Parathyroid adenoma (tissue), 2 donors: ENCODE results near the gene ANKRD63.
A peak's percentile ranks its signal among the peaks of the same experiment; 100 is the strongest.

Experiments
- H2AFZ ChIP-seq: fragments of 300-600 bp; sonication (generic); one replicate; pipeline ENCODE4 v1.7.0; 2017; ENCODE audit warnings: antibody characterized with exemption, mild to moderate bottlenecking
- H3K27ac ChIP-seq: fragments of 300-600 bp; sonication (generic); one replicate; pipeline ENCODE4 v1.7.0; 2017
- H3K27me3 ChIP-seq: fragments of 300-600 bp; sonication (generic); one replicate; pipeline ENCODE4 v1.7.0; 2017; ENCODE audit warnings: low read length; ENCODE audit not compliant: control insufficient read depth, insufficient read depth
- H3K36me3 ChIP-seq: fragments of 300-600 bp; sonication (generic); one replicate; pipeline ENCODE4 v1.7.0; 2017; ENCODE audit warnings: low read length; ENCODE audit not compliant: control insufficient read depth, insufficient read depth
- H3K4me1 ChIP-seq: fragments of 300-600 bp; sonication (generic); one replicate; pipeline ENCODE4 v1.7.0; 2017; ENCODE audit warnings: control low read depth
- H3K4me2 ChIP-seq: fragments of 300-600 bp; sonication (generic); one replicate; pipeline ENCODE4 v1.7.0; 2017; ENCODE audit warnings: low read length
- H3K4me3 ChIP-seq: fragments of 300-600 bp; sonication (generic); one replicate; pipeline ENCODE4 v1.7.0; 2017; ENCODE audit warnings: low read depth, low read length
- H3K79me2 ChIP-seq: fragments of 300-600 bp; sonication (generic); one replicate; pipeline ENCODE4 v1.7.0; 2017; ENCODE audit warnings: control low read depth
- H3K9ac ChIP-seq: fragments of 300-600 bp; sonication (generic); one replicate; pipeline ENCODE4 v1.7.0; 2017; ENCODE audit warnings: mild to moderate bottlenecking
- H3K9me3 ChIP-seq: fragments of 300-600 bp; sonication (generic); one replicate; pipeline ENCODE4 v1.7.0; 2017; ENCODE audit warnings: low read length; ENCODE audit not compliant: control insufficient read depth
- CTCF ChIP-seq: fragments of 300-600 bp; sonication (generic); IDR thresholded peaks from one replicate; pipeline ENCODE4 v1.7.0; 2017; ENCODE audit warnings: antibody characterized with exemption, mild to moderate bottlenecking
- donor health status: primary hyperparathyroidism.

The ANKRD63 gene

DNA sequence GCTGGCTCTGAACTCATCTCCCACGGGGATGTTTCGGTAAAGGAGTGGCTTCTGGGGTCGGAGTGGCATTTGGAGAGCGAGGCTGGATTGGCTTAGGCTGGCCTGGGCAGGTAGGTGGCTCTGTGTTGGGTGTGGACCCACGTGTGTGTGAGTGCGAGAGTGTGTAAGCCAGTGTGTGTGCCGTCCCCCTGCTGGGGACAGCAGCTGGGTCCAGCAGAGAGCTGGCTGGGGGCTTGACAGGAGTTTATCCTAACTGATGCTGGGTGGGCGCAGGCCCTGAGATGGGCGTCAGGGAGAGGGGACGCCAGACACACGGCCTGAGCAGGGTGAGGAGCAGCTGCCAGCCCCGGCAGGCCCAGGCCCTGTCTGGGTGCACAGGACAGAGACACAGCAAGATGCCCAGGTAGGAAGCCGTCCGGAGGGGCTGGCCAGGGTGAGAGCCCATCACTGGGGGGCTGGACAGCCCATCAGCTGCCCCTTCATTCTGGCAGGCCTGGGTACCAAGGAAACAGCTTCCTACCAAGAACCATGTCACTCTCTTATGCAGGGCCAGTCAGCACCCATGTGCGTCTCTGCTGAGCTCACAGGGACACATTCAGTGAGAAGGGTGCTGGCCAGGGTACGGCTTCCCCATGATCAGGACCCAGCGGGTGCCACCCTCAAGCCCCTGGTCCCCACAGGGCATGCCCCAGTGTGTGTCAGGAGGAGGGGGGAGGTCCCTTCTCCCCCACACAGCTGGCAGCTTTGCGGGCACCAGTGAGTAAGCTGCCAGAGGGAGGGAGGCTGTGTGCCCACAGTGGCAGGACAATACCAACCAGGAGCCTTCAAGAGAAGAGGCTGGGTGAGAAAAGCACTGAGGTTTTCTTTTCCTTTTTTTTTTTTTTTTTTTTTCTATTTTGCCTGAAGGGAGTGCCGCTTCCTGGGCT lies 42.9 kb downstream of the ANKRD63 start:
- no peaks in the 10 kb centered on the region for H3K27me3 ChIP-seq
- H3K27ac ChIP-seq: no peak overlapping the region
- peak overlapping the region; percentile 44 for H3K4me2 ChIP-seq
- H2AFZ ChIP-seq: peak overlapping the region; percentile 85
- no peaks in the 10 kb centered on the region for H3K79me2 ChIP-seq
- no peaks in the 10 kb centered on the region for H3K9me3 ChIP-seq
- H3K9ac ChIP-seq: no peak overlapping the region
- H3K4me1 ChIP-seq: no peaks in the 10 kb centered on the region
- H3K4me3 ChIP-seq: peak overlapping the region; percentile 35
- TF ChIP-seq CTCF: no peak
- H3K36me3 ChIP-seq: no peaks in the 10 kb centered on the region

DNA sequence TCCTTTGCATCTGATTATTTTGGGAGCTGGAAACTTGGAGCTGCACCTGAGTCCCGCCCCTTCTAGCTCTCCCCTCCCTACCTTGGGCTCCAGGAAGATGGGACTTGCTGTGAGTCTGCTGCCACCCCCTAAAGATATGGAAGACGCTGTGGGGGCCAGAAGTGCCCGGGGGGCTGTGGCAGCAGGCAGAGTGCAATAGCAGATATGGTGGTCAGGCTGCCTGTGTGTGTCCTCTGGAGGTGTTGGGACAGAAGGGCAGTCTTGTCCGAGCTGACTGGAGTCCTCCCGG lies 43.5 kb downstream of the ANKRD63 start:
- Histone ChIP-seq H3K27me3 (no peaks in the 10 kb centered on the region), H3K79me2 (no peaks in the 10 kb centered on the region), H3K4me2 (peak overlapping the region; percentile 44), H3K27ac (no peak overlapping the region), H3K4me3 (peak overlapping the region; percentile 35), H3K9ac (no peak overlapping the region), H3K9me3 (no peaks in the 10 kb centered on the region), H2AFZ (peak overlapping the region; percentile 85), H3K4me1 (no peaks in the 10 kb centered on the region), H3K36me3 (no peaks in the 10 kb centered on the region)
- TF ChIP-seq CTCF: no peak

GRCh38 chr15:40238532-40239403 lies 44.1 kb downstream of the ANKRD63 start, which contains the start of gene PAK6:
Gene PAK6, plus strand, starts transcription at chr15:40239063. Its CDS starts 25,723 bp downstream, at chr15:40264786.
- no peaks in the 10 kb centered on the region for H3K27me3 ChIP-seq
- H3K4me3 ChIP-seq: peak within 1 kb of the TSS; percentile 35
- H3K79me2 ChIP-seq: no peaks in the 10 kb centered on the region
- no peak within 1 kb of the TSS for H3K27ac ChIP-seq
- no peaks in the 10 kb centered on the region for H3K9me3 ChIP-seq
- no peaks in the 10 kb centered on the region for H3K36me3 ChIP-seq
- H3K4me2 ChIP-seq: peak within 1 kb of the TSS; percentile 44
- H2AFZ ChIP-seq: peak within 1 kb of the TSS; percentile 85
- no peak within 1 kb of the TSS for H3K9ac ChIP-seq
- TF ChIP-seq CTCF: no peak
- H3K4me1 ChIP-seq: no peaks in the 10 kb centered on the region

DNA sequence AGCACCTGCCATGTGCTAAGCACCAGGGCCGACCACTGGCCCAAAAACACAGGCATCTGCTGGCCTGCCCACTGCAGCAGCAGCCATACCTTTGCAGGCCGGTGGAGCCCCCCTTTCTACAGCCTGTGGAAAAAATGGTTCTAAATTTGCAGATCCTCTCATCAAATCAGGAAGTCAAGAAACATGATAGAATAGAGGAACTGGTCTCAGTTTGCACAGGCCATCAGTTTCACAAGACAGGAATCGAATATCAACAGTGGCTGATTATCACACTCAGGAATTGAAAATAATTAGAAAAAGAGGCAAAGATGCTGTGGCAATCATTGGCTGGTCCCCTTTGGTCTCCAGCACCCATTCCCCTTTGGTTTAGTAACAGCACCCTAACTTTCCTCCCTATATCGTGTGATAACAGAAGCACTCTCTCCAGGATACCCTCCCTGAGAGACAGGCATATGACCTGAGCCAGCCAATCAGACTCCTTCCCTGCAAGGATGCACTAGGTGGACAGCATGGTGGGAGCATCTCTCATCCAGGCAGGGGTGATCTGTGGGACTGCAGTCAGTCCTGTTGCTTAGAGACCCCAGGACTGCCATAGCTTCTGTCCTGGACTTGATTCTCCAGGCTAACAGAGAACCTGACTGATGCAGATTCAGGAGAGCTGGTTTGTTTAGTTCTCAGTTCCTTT lies 47.5 kb downstream of the ANKRD63 start:
- Histone ChIP-seq H3K27me3 (no peaks in the 10 kb centered on the region), H2AFZ (no peak overlapping the region), H3K79me2 (no peaks in the 10 kb centered on the region), H3K4me2 (no peak overlapping the region), H3K27ac (no peak overlapping the region), H3K36me3 (no peaks in the 10 kb centered on the region), H3K4me1 (no peaks in the 10 kb centered on the region), H3K9me3 (no peaks in the 10 kb centered on the region), H3K9ac (no peak overlapping the region), H3K4me3 (no peak overlapping the region)
- no peak for TF ChIP-seq CTCF
